GM19372 (cell line): ENCODE results near the gene DAGLA.

ENCODE experiments used
- ATAC-seq: cut with Tn5 transposase; IDR thresholded peaks from one replicate; pipeline ENCODE4 v1.9.1; 2021; ENCODE audit warnings: mild to moderate bottlenecking, low read depth, moderate library complexity; ENCODE audit not compliant: unreplicated experiment

DAGLA gene

DNA sequence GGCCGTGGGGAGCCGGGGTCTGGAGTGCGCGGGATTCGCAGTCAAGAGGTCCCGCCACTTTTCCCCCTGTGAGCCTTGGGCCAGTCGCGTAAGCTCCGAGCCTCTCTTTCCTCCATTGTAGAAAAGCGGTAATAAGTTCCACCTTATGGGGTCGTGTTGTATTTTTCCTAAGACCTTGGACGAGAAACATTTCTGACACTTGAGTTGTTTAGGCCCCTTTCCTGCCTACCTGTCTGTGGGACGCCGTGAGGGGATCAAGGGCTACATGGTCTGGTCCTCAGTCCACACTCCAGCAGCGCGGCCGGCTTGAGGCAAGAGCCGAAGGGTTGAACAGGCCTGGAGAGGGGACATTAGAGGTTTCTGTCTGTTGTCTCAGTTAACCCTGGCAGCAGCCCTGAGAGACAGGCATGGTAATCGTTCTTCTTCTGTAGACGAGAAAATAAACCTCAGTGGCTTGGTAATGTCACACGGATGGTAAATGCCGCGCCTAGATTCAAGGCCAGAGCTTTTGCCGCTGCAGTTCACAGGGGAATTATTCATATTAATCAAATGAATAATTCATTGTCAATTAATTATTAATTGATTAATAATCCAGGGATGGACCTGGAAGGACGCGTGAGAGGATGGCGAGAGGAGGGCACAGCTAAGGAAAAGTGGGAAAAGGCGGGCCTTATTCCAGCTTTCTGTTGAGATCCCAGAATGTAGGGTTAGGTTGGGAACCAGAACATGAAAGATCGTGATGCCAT is 113.1 kb downstream of the DAGLA start:
- ATAC-seq: no peak

DNA sequence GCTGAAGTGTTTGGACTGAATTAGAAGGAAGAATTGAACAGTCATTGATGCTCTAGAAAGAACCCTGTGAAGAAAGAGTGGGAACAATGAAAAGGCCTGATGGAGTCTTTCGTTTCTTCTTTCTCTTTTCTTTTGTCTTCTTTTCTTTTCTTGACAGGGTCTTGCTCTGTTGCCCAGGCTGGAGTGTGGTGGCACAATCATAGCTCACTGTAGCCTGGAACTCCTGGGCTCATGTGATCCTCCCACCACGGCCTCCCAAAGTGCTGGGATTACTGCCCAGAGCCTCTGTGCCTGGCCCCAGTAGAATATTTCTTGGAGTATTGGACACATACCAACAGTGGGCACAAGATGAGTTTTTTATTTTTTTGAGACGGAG is 113.6 kb downstream of the DAGLA start:
- ATAC-seq: no peak

DNA sequence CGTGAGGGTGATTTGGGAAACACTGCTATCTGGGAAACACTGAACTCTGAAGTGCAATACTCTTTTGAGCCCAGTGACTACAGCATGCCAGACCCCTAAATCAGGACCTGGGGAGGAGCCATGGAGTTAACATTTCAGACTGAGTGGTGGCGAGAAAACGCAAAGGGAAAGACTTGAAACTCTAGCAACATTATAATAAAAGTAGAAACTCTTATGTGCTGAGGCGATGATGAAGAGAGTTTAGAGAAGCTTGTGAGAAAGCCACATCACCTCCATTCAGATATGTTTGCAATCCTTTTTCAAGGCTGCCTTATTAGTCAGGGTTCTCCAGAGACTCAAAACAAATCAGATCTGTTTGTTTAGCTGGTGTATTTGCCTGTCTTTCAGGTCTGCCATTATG is 114.4 kb downstream of the DAGLA start:
- no peak for ATAC-seq

DNA sequence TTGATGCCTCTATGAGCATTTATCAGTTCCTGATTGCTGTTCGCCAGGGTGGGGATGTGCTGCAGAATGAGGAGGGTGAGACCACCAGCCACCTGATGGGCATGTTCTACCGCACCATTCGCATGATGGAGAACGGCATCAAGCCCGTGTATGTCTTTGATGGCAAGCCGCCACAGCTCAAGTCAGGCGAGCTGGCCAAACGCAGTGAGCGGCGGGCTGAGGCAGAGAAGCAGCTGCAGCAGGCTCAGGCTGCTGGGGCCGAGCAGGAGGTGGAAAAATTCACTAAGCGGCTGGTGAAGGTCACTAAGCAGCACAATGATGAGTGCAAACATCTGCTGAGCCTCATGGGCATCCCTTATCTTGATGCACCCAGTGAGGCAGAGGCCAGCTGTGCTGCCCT is 115.3 kb downstream of the DAGLA start:
- no peak for ATAC-seq

DNA sequence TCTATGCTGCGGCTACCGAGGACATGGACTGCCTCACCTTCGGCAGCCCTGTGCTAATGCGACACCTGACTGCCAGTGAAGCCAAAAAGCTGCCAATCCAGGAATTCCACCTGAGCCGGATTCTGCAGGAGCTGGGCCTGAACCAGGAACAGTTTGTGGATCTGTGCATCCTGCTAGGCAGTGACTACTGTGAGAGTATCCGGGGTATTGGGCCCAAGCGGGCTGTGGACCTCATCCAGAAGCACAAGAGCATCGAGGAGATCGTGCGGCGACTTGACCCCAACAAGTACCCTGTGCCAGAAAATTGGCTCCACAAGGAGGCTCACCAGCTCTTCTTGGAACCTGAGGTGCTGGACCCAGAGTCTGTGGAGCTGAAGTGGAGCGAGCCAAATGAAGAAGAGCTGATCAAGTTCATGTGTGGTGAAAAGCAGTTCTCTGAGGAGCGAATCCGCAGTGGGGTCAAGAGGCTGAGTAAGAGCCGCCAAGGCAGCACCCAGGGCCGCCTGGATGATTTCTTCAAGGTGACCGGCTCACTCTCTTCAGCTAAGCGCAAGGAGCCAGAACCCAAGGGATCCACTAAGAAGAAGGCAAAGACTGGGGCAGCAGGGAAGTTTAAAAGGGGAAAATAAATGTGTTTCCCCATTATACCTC is 115.8 kb downstream of the DAGLA start:
- no peak for ATAC-seq
